Measurements from ENCODE around the gene RASGRP1.

- no peak for TF ChIP-seq CTCF (IDR thresholded peaks at IDR 0.05)
- TF ChIP-seq POLR2AphosphoS5 (IDR thresholded peaks at IDR 0.05), result no peak
These were observed 106.0 kb downstream of the RASGRP1 start for GRCh38 chr15:38458646-38459045.

All from suprapubic skin (tissue), 3 donors.